PC-9 (cell line): ENCODE results near the gene PLPP3. TPM values are rescaled to one million over a fixed set of nuclear protein-coding genes. Genes with fewer than 3 reads are reported as not detected.

Experiments used
- BruUV-seq: library from RNA; stranded (reverse); fragments of 400-500 nt; replicated peaks from 2 replicates; lab custom pipeline; 2021; lab: Mats Ljungman, UMichigan
- CTCF ChIA-PET: fragments of 300-600 bp; sonication (Branson Sonifier 250); formaldehyde crosslinking; loops from one replicate; lab custom pipeline; 2022; ENCODE audit warnings: antibody characterized with exemption; lab: Charles Lee
- POLR2A ChIA-PET: fragments of 300-600 bp; sonication (Branson Sonifier 250); formaldehyde crosslinking; loops from one replicate; lab custom pipeline; 2022; ENCODE audit warnings: antibody characterized with exemption; ENCODE audit not compliant: unreplicated experiment; lab: Charles Lee
- DNase-seq, 2 experiments: peaks; one replicate each; pipeline versions ENCODE4 v3.0.0 to v3.0.0-alpha.2; 2015 to 2022; ENCODE audit warnings: mixed read lengths in 1 of 2
- H2AFZ ChIP-seq: fragments of 200-600 bp; sonication (generic); 2 replicates; pipeline ENCODE4 v1.8.1; 2017; ENCODE audit warnings: antibody characterized with exemption
- H3F3A ChIP-seq: fragments of 200-600 bp; sonication (generic); 2 replicates; pipeline ENCODE4 v1.8.1; 2017; ENCODE audit warnings: antibody characterized with exemption, mild to moderate bottlenecking, low read depth; ENCODE audit not compliant: insufficient read depth
- H3K27ac ChIP-seq: fragments of 200-600 bp; sonication (generic); 2 replicates; pipeline ENCODE4 v1.6.1; 2016; ENCODE audit warnings: mixed run types
- H3K27me3 ChIP-seq: fragments of 200-600 bp; sonication (generic); 2 replicates; pipeline ENCODE4 v1.6.1; 2016; ENCODE audit warnings: low read depth, mixed run types; ENCODE audit not compliant: insufficient read depth
- H3K36me3 ChIP-seq: fragments of 200-600 bp; sonication (generic); 2 replicates; pipeline ENCODE4 v1.6.1; 2016; ENCODE audit warnings: low read depth, mixed run types
- H3K4me1 ChIP-seq: fragments of 200-600 bp; sonication (generic); replicated peaks from 2 replicates; pipeline ENCODE4 v1.6.1; 2016; ENCODE audit warnings: mixed run types; ENCODE audit not compliant: insufficient read depth
- H3K4me2 ChIP-seq: fragments of 200-600 bp; sonication (generic); 2 replicates; pipeline ENCODE4 v1.6.1; 2017; ENCODE audit warnings: mixed run types
- H3K4me3 ChIP-seq: fragments of 200-600 bp; sonication (generic); 2 replicates; pipeline ENCODE4 v1.6.1; 2016; ENCODE audit warnings: mixed run types
- H3K79me2 ChIP-seq: fragments of 200-600 bp; sonication (generic); 2 replicates; pipeline ENCODE4 v1.6.1; 2017; ENCODE audit warnings: low read depth, mixed run types
- H3K9me2 ChIP-seq: fragments of 200-600 bp; sonication (generic); 2 replicates; pipeline ENCODE4 v1.8.1; 2017; ENCODE audit warnings: mild to moderate bottlenecking; ENCODE audit not compliant: insufficient read depth
- H3K9me3 ChIP-seq: fragments of 200-600 bp; sonication (generic); 2 replicates; pipeline ENCODE4 v1.8.1; 2016; ENCODE audit warnings: low read depth; ENCODE audit not compliant: insufficient read depth
- H4K20me1 ChIP-seq: fragments of 200-600 bp; sonication (generic); 2 replicates; pipeline ENCODE4 v1.8.1; 2017; ENCODE audit not compliant: insufficient read depth
- EZH2 ChIP-seq: fragments of 200-600 bp; sonication (generic); IDR thresholded peaks from 2 replicates; pipeline ENCODE4 v1.8.0; 2017; ENCODE audit warnings: antibody characterized with exemption, low read depth
- intact Hi-C: fragments of 100-400 bp; cut with micrococcal nuclease; formaldehyde crosslinking; loops from one replicate; pipeline ENCODE4 v1.10.0; 2022; ENCODE audit not compliant: unreplicated experiment
- total RNA-seq: library from RNA; stranded (reverse); gene quantifications from 2 replicates; pipeline ENCODE4 v1.2.3, GENCODE V29; 2021
- TF ChIP-seq, protein P1 (sequence below): fragments of 200-600 bp; sonication (generic); conservative IDR thresholded peaks from 2 replicates; pipeline ENCODE4 v1.6.1; 2017; ENCODE audit warnings: mixed run types, antibody characterized with exemption, mild to moderate bottlenecking, moderate library complexity

PLPP3 gene
- total RNA-seq, 1 experiment from 2014 or later = 22.4 TPM

DNA sequence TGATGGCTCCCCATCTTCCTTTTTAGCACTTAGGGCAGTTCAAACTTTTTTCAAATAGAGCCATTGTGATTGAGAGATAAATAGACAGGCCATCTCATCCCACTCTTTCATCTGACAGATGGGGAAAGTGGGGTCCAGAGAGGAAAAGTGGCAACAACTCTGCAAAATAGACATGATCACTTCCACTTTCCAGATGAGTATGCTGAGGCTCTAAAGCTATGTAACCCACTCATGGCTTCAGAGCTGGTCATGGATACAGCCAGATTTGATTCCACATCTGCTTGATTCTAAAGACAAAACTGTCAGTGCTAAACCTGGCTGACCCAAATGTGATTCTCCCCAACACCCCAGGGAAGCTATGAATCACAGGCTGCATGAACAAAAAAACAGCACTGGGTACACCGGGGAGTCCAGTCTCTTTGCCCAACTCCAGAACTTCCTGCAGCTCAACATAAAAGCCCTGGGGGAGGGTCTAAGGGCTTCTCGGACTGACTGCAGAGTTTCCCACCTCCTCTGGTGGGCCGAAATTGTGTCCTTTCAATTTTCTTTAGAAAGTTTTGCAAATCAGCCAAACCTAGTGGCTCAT is 59.3 kb downstream of the PLPP3 start:
- Histone ChIP-seq H3K4me3 (no peak overlapping the region), H3K36me3 (peaks cover 31% of the 10 kb centered on the region), H3K9me3 (no peaks in the 10 kb centered on the region), H3K79me2 (peaks cover 17% of the 10 kb centered on the region), H3K9me2 (no peaks in the 10 kb centered on the region), H2AFZ (no peak overlapping the region), H3K4me1 (peaks cover 35% of the 10 kb centered on the region), H3F3A (peaks cover 42% of the 10 kb centered on the region), H3K4me2 (no peak overlapping the region), H3K27me3 (no peaks in the 10 kb centered on the region), H3K27ac (no peak overlapping the region; the same call in 1 of the 2 replicates), H4K20me1 (peaks cover 2% of the 10 kb centered on the region; the same call in 1 of the 2 replicates)
- DNase-seq = no peak
- ChIA-PET POLR2A (no interaction called here), CTCF (no interaction called here)
- no TSS peak for BruUV-seq
- TF ChIP-seq, protein P1, sequence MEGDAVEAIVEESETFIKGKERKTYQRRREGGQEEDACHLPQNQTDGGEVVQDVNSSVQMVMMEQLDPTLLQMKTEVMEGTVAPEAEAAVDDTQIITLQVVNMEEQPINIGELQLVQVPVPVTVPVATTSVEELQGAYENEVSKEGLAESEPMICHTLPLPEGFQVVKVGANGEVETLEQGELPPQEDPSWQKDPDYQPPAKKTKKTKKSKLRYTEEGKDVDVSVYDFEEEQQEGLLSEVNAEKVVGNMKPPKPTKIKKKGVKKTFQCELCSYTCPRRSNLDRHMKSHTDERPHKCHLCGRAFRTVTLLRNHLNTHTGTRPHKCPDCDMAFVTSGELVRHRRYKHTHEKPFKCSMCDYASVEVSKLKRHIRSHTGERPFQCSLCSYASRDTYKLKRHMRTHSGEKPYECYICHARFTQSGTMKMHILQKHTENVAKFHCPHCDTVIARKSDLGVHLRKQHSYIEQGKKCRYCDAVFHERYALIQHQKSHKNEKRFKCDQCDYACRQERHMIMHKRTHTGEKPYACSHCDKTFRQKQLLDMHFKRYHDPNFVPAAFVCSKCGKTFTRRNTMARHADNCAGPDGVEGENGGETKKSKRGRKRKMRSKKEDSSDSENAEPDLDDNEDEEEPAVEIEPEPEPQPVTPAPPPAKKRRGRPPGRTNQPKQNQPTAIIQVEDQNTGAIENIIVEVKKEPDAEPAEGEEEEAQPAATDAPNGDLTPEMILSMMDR = no peak
- no peak for TF ChIP-seq EZH2
- intact Hi-C loops = no loop called here

DNA sequence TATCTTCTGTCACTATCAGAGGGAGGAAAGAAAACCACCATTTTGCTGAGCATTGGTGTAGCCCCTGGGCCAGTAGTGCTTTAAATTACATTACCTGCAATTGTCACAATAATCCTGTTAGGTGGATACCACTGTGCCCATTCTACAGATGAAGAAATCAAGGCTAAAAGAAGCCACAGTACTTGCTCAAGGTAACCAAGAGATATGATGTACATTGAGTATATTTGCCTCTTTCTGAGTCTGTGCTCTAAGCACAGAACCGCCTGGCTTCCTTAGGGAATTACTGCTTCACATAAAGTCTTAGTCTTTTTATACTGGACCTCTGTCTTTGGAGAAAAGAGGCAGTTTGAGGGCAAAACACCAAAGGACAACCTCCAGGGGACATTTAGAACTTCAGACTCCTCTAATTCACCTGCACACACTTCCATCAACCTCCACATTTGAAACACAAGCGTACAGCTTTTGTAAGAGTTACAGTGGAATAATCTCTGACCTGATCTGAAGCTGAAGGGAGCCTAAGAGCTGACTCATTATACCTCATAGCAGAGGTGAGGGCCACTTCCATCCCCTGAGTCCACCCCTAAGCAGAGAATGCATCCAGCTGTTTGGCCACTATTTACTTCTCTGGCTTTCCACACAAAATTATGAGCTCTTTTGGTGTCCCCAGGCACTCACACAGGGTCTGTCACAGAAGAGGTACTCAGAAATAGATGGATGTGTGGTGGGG is 61.8 kb downstream of the PLPP3 start:
- Histone ChIP-seq H3K4me3 (peak overlapping the region; percentile 60), H3K79me2 (peaks cover 32% of the 10 kb centered on the region), H3F3A (peaks cover 38% of the 10 kb centered on the region), H3K4me1 (peaks cover 41% of the 10 kb centered on the region), H3K27me3 (no peaks in the 10 kb centered on the region), H3K9me3 (no peaks in the 10 kb centered on the region), H2AFZ (no peak overlapping the region), H3K4me2 (peak overlapping the region; percentile 93), H4K20me1 (no peaks in the 10 kb centered on the region), H3K27ac (peak overlapping the region; percentile 99), H3K36me3 (peaks cover 18% of the 10 kb centered on the region; the same call in 1 of the 2 replicates), H3K9me2 (no peaks in the 10 kb centered on the region)
- POLR2A ChIA-PET = interaction anchor here (0.7 kb wide), 2 partner anchors 61 to 1039 kb away, joined by 3 to 6 read pairs; no protein-coding TSS in a partner anchor
- TF ChIP-seq, protein P1 = no peak
- no peak for TF ChIP-seq EZH2
- BruUV-seq = TSS peak; percentile 97
- CTCF ChIA-PET = interaction anchor here (0.5 kb wide), 1 partner anchor 1244 kb away, joined by 4 read pairs; no protein-coding TSS in a partner anchor
- peak; percentile 23 to 80 for DNase-seq
- intact Hi-C loops = loop anchor here (1.0 to 10.0 kb wide), 6 partner anchors 31 to 1090 kb away; partner anchors contain the start of gene PLPP3

DNA sequence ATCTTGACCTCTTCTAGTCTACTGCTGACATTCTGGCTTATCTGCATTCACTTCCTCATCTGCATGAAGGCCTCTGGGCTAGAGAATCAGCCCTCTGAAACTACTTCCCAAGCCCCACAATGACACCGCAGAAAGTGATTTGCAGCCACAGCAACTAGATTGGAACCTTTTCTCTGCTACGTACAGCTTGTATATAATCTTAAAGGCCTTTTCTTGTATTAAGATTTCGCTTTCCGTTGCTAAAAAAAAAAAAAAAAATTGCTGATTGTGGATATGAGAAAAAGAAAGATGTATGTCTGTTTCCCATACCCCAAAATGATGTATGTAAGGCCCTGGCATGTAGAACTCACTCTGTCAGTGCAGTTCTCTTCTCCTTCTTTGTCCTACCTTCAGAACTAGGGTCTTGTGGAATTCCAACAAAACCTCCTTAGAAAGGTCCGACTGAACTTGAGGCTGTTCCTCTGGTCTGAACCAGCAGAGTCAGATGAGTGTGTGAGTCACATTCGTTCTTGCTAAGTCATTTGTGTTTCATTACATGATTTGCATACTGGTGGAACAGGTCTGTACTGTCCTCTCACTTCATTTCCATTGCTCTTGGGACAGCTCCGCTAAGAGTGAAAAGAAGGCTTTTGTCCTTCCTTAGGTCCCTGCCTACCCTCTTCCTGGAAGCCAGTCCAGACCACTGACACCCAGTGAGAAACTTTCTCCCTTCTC is 62.7 kb downstream of the PLPP3 start:
- DNase-seq = peak; percentile 59 to 96
- POLR2A ChIA-PET = interaction anchor here (0.6 to 0.7 kb wide), 3 partner anchors 12 to 1112 kb away, joined by 3 to 11 read pairs (median 8); no protein-coding TSS in a partner anchor
- peaks cover 41% of the 10 kb centered on the region for H3K4me1 ChIP-seq
- peak overlapping the region; percentile 60 for H3K4me3 ChIP-seq
- H4K20me1 ChIP-seq = no peaks in the 10 kb centered on the region
- intact Hi-C loops = loop anchor here (1.0 to 10.0 kb wide), 6 partner anchors 32 to 1089 kb away; partner anchors contain the start of gene PLPP3
- peak overlapping the region; percentile 58 for H2AFZ ChIP-seq
- no peaks in the 10 kb centered on the region for H3K9me3 ChIP-seq
- peaks cover 16% of the 10 kb centered on the region; the same call in 1 of the 2 replicates for H3K36me3 ChIP-seq
- no peak for TF ChIP-seq EZH2
- BruUV-seq = TSS peak; percentile 86
- peak overlapping the region; percentile 93 for H3K4me2 ChIP-seq
- H3K9me2 ChIP-seq = no peaks in the 10 kb centered on the region
- H3K27me3 ChIP-seq = no peaks in the 10 kb centered on the region
- CTCF ChIA-PET = interaction anchor here (0.5 to 0.7 kb wide), 2 partner anchors 817 to 1244 kb away, joined by 4 read pairs; no protein-coding TSS in a partner anchor
- H3F3A ChIP-seq = peaks cover 38% of the 10 kb centered on the region
- H3K79me2 ChIP-seq = peaks cover 39% of the 10 kb centered on the region
- H3K27ac ChIP-seq = peak overlapping the region; percentile 99
